K562 (cell line): ENCODE data around the gene HKDC1. TPM values are rescaled to one million over a fixed set of nuclear protein-coding genes. Genes with fewer than 3 reads are reported as not detected.

Experiments
- BCL6 ChIP-seq: fragments of 250-450 bp; sonication (Bioruptor Pico); IDR thresholded peaks from 2 replicates; pipeline ENCODE4 v1.4.0; 2020
- ELF2 ChIP-seq: fragments of 250-450 bp; sonication (Bioruptor Pico); IDR thresholded peaks from 2 replicates; pipeline ENCODE4 v1.5.0; 2021; ENCODE audit warnings: mild to moderate bottlenecking
- FIP1L1 ChIP-seq: fragments of 200-400 bp; formaldehyde crosslinking; IDR thresholded peaks from 2 replicates; pipeline ENCODE4 v1.6.1; 2018; ENCODE audit warnings: mild to moderate bottlenecking, low read depth, low read length; ENCODE audit not compliant: poor library complexity, severe bottlenecking
- MLX ChIP-seq, 2 experiments: fragments of 450-650 bp in 1 of 2; sonication (generic) in 1 of 2; formaldehyde crosslinking; conservative IDR thresholded peaks; 2 replicates each; pipeline versions ENCODE4 v1.4.0 to v1.8.1; 2020 to 2022; ENCODE audit warnings: mild to moderate bottlenecking in 1 of 2, missing genetic modification reagents in 1 of 2
- POLR2G ChIP-seq: fragments of 200-400 bp; formaldehyde crosslinking; IDR thresholded peaks from 2 replicates; pipeline ENCODE4 v1.6.1; 2017; ENCODE audit warnings: low read depth, mild to moderate bottlenecking, antibody characterized with exemption, low read length, moderate library complexity
- SMARCB1 ChIP-seq: IDR thresholded peaks from 2 replicates; pipeline ENCODE4 v1.6.1; 2011; ENCODE audit warnings: improper control_type of control experiment, low read depth; ENCODE audit not compliant: insufficient read length
- TCF7L2 ChIP-seq: fragments of 150-350 bp; IDR thresholded peaks from 2 replicates; pipeline ENCODE4 v1.6.1; 2016; ENCODE audit warnings: low read depth, mild to moderate bottlenecking, low read length, moderate library complexity
- TEAD1 ChIP-seq, 2 experiments: fragments of 450-650 bp in 1 of 2; sonication (generic) in 1 of 2; formaldehyde crosslinking; IDR thresholded peaks; 2 replicates each; pipeline versions ENCODE4 v1.4.0 to v1.8.0; 2020 to 2022; ENCODE audit warnings: mild to moderate bottlenecking in 2 of 2, missing genetic modification reagents in 1 of 2
- ZBTB7A ChIP-seq: IDR thresholded peaks from 2 replicates; pipeline ENCODE4 v1.6.1; 2011; ENCODE audit warnings: low read depth, mild to moderate bottlenecking, low read length, moderate library complexity, borderline replicate concordance; ENCODE audit not compliant: control insufficient read depth
- ZNF318 ChIP-seq, 2 experiments: fragments of 450-650 bp; IDR thresholded peaks; 2 replicates each; pipeline ENCODE4 v1.6.1; 2016; ENCODE audit warnings: mild to moderate bottlenecking in 2 of 2, borderline replicate concordance in 1 of 2, low read depth in 1 of 2, moderate library complexity in 1 of 2
- ZNF609 ChIP-seq: sonication (generic); formaldehyde crosslinking; IDR thresholded peaks from 2 replicates; pipeline ENCODE4 v1.8.1; 2023; ENCODE audit warnings: missing genetic modification reagents, mild to moderate bottlenecking, borderline replicate concordance
- polyA plus RNA-seq, 8 experiments: library from polyadenylated mRNA; depleted of rRNA in 4 of 8; stranded (reverse) in 5 of 8; unstranded in 3 of 8; fragments of >200 nt; fragmentation: Nextera tagmentation in 2 of 8; fragmentation: Illumina TruSeq in 1 of 8; extraction: Ambion mirVana in 2 of 8; extraction: Trizol in 1 of 8; gene quantifications; 2 replicates each; pipeline versions ENCODE4 v1.2.1 to v1.2.3, GENCODE V29; 2011 to 2014; ENCODE audit warnings: inconsistent platforms in 1 of 8, missing spikeins in 1 of 8
- total RNA-seq, 7 experiments: library from RNA; depleted of rRNA in 6 of 7; stranded (reverse); fragments of >200 nt in 6 of 7; fragmentation: Illumina TruSeq in 2 of 7; extraction: Trizol in 2 of 7; gene quantifications; 2 replicates each; pipeline versions ENCODE4 v1.2.1 to v1.2.3, GENCODE V29; 2011 to 2021; ENCODE audit warnings: low replicate concordance in 1 of 7

Gene HKDC1
- total and polyA plus RNA-seq, 9 of the 15 experiments (the other 6 are each of a cell fraction or from before 2014, with no cell fraction given): 0.04 to 0.22 (median 0.11) TPM; not detected in 5

DNA sequence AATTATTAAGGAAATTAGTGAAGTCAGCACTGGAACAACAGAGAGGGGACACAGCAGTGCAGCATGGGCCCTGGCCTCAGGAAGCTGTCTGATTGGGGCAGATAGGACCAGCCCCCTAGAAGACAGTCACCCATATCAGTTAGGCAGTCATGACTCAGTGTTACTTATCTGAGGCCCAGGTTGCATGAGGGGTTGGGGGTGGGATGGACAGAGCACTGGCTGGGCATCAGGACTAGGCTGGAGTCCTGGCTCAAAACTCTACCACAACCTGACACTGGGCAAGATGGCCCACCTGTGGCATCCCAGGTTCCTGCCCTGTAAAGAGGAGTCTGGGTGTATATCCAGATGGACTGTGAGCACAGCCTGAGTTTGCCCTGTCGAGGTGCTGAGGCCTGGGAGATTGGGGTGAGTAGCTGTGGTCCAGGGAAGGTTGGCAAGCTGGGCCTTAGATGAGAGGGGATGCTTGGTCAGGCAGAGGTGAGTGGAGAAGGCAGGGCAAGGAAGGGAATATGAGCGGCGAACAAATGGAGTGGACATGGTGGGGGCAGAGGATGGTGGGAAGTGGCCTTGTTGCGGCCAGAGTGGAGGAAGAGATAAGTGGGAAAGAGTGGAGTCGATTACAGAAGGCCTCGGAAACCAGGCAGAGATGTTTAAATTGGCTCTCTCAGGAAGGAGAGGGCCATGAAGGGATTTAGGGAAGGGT lies 95.6 kb downstream of the HKDC1 start (continued):
- peak in 1 of 2 experiments; percentile 93; a peak in 2 of 4 replicates for TF ChIP-seq ZNF318 (IDR thresholded peaks at IDR 0.05; ENCODE audit: borderline replicate concordance in 1 of 2, low read depth in 1 of 2)
- TF ChIP-seq FIP1L1: no peak
- peak in 1 of 2 experiments; percentile 12; a peak in 1 of 4 replicates for TF ChIP-seq MLX (CRISPR knock-in tag; conservative IDR thresholded peaks at IDR 0.05)
- peak; percentile 88 for TF ChIP-seq ZBTB7A
- peak; percentile 75; the same call in 1 of the 2 replicates for TF ChIP-seq BCL6 (CRISPR knock-in tag)
- TF ChIP-seq ZNF609 (CRISPR knock-in tag): no peak; the same call in 1 of the 2 replicates
- TF ChIP-seq ELF2: peak; percentile 69; the same call in 1 of the 2 replicates
- TF ChIP-seq TCF7L2: no peak
- TF ChIP-seq POLR2G: peak; percentile 83
- peak; percentile 94 for TF ChIP-seq SMARCB1
- TF ChIP-seq TEAD1 (CRISPR knock-in tag; IDR thresholded peaks at IDR 0.05): peak in 1 of 2 experiments; percentile 71; a peak in 2 of 4 replicates
